MCF 10A (cell line): ENCODE results near the gene ACE. TPM values are rescaled to one million over a fixed set of nuclear protein-coding genes. Genes with fewer than 3 reads are reported as not detected.

Experiments used
- BruUV-seq: library from RNA; stranded (reverse); fragments of 400-500 nt; replicated peaks from 2 replicates; lab custom pipeline; 2021; lab: Mats Ljungman, UMichigan
- CTCF ChIA-PET: fragments of 300-600 bp; sonication (Branson Sonifier 250); formaldehyde crosslinking; extraction: SDS; loops from one replicate; lab custom pipeline; 2021; ENCODE audit warnings: antibody characterized with exemption, inconsistent platforms; lab: Yijun Ruan, JAX
- POLR2A ChIA-PET: fragments of 300-600, 350-650 bp; sonication (Branson Sonifier 250); formaldehyde crosslinking; extraction: SDS; loops from one replicate; lab custom pipeline; 2020; ENCODE audit warnings: antibody characterized with exemption, inconsistent platforms; lab: Yijun Ruan, JAX
- DNase-seq: peaks from one replicate; pipeline ENCODE4 v3.0.0-alpha.2; 2018; ENCODE audit not compliant: unreplicated experiment
- H3K27ac Mint-ChIP-seq: one replicate; pipeline ENCODE4 v1.8.0; 2022; ENCODE audit warnings: mild to moderate bottlenecking, low read depth, mixed read lengths; ENCODE audit not compliant: unreplicated experiment
- H3K27me3 Mint-ChIP-seq: one replicate; pipeline ENCODE4 v1.8.0; 2022; ENCODE audit warnings: mixed read lengths; ENCODE audit not compliant: insufficient read depth, unreplicated experiment
- H3K36me3 Mint-ChIP-seq: one replicate; pipeline ENCODE4 v1.8.0; 2022; ENCODE audit warnings: mild to moderate bottlenecking, moderate library complexity, mixed read lengths; ENCODE audit not compliant: insufficient read depth, unreplicated experiment
- H3K4me1 Mint-ChIP-seq: one replicate; pipeline ENCODE4 v1.8.0; 2022; ENCODE audit warnings: mixed read lengths; ENCODE audit not compliant: insufficient read depth, unreplicated experiment
- H3K4me3 Mint-ChIP-seq: one replicate; pipeline ENCODE4 v1.8.0; 2022; ENCODE audit warnings: mild to moderate bottlenecking, moderate library complexity, mixed read lengths; ENCODE audit not compliant: unreplicated experiment
- H3K9me3 Mint-ChIP-seq: one replicate; pipeline ENCODE4 v1.8.0; 2022; ENCODE audit warnings: mixed read lengths; ENCODE audit not compliant: unreplicated experiment
- intact Hi-C: fragments of 100-400 bp; cut with micrococcal nuclease; formaldehyde crosslinking; loops from 2 replicates; pipeline ENCODE4 v1.14.1; 2022
- total RNA-seq: library from RNA; stranded (reverse); gene quantifications from 2 replicates; pipeline ENCODE4 v1.2.3, GENCODE V29; 2022
- TF ChIP-seq, protein P1 (sequence below): fragments of 200-600 bp; IDR thresholded peaks from one replicate; pipeline ENCODE4 v1.8.0; 2022; ENCODE audit warnings: antibody characterized with exemption, mild to moderate bottlenecking; ENCODE audit not compliant: unreplicated experiment

ACE gene
- total RNA-seq, 1 experiment from 2014 or later: 0.30 TPM

GRCh38 chr17:63445954-63446752, 30.7 kb upstream of the ACE start, which contains the start of gene CYB561:
Gene CYB561, minus strand, starts transcription at chr17:63446306. Its CDS starts 8,759 bp downstream, at chr17:63437547.
- Mint-ChIP-seq H3K27ac (peak within 1 kb of the TSS; percentile 90), H3K36me3 (no peaks in the 10 kb centered on the region), H3K27me3 (no peaks in the 10 kb centered on the region), H3K4me3 (peak within 1 kb of the TSS; percentile 68), H3K9me3 (no peaks in the 10 kb centered on the region), H3K4me1 (peaks cover 16% of the 10 kb centered on the region)
- intact Hi-C loops: loop anchor here (1.0 to 2.0 kb wide), 3 partner anchors 33 to 166 kb away; partner anchors contain the start of gene DCAF7
- TF ChIP-seq, protein P1, sequence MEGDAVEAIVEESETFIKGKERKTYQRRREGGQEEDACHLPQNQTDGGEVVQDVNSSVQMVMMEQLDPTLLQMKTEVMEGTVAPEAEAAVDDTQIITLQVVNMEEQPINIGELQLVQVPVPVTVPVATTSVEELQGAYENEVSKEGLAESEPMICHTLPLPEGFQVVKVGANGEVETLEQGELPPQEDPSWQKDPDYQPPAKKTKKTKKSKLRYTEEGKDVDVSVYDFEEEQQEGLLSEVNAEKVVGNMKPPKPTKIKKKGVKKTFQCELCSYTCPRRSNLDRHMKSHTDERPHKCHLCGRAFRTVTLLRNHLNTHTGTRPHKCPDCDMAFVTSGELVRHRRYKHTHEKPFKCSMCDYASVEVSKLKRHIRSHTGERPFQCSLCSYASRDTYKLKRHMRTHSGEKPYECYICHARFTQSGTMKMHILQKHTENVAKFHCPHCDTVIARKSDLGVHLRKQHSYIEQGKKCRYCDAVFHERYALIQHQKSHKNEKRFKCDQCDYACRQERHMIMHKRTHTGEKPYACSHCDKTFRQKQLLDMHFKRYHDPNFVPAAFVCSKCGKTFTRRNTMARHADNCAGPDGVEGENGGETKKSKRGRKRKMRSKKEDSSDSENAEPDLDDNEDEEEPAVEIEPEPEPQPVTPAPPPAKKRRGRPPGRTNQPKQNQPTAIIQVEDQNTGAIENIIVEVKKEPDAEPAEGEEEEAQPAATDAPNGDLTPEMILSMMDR: peak; percentile 64
- POLR2A ChIA-PET: interaction anchor here (0.7 to 3.7 kb wide), 15 partner anchors 10 to 335 kb away, joined by 3 to 31 read pairs (median 5); partner anchors contain the start of genes DCAF7 and TACO1
- CTCF ChIA-PET: interaction anchor here (0.6 to 6.5 kb wide), 19 partner anchors 8 to 182 kb away, joined by 3 to 62 read pairs (median 3); partner anchors contain the start of gene ACE
- DNase-seq: peak; percentile 70
- no TSS peak for BruUV-seq

GRCh38 chr17:63446753-63447470, 29.9 kb upstream of the ACE start:
- H3K4me3 Mint-ChIP-seq: peak overlapping the region; percentile 68
- H3K9me3 Mint-ChIP-seq: no peaks in the 10 kb centered on the region
- TF ChIP-seq, protein P1: peak; percentile 32
- DNase-seq: peak; percentile 85
- CTCF ChIA-PET: interaction anchor here (0.6 to 6.5 kb wide), 20 partner anchors 9 to 355 kb away, joined by 3 to 62 read pairs (median 4); partner anchors contain the start of gene ACE
- intact Hi-C loops: loop anchor here (1.0 to 2.0 kb wide), 3 partner anchors 32 to 165 kb away; partner anchors contain the start of gene DCAF7
- TSS peak; percentile 72 for BruUV-seq
- POLR2A ChIA-PET: interaction anchor here (0.7 to 3.7 kb wide), 13 partner anchors 11 to 336 kb away, joined by 3 to 31 read pairs (median 6); partner anchors contain the start of genes DCAF7 and TACO1
- H3K36me3 Mint-ChIP-seq: no peaks in the 10 kb centered on the region
- peak overlapping the region; percentile 90 for H3K27ac Mint-ChIP-seq
- no peaks in the 10 kb centered on the region for H3K27me3 Mint-ChIP-seq
- H3K4me1 Mint-ChIP-seq: peaks cover 19% of the 10 kb centered on the region

GRCh38 chr17:63447471-63448009, 29.3 kb upstream of the ACE start:
- no peak for DNase-seq
- TF ChIP-seq, protein P1: no peak
- no peaks in the 10 kb centered on the region for H3K36me3 Mint-ChIP-seq
- H3K4me3 Mint-ChIP-seq: peak overlapping the region; percentile 68
- H3K9me3 Mint-ChIP-seq: no peaks in the 10 kb centered on the region
- intact Hi-C loops: loop anchor here (2.0 kb wide), 1 partner anchor 103 kb away; the partner anchor contains the start of gene DCAF7
- H3K27ac Mint-ChIP-seq: peak overlapping the region; percentile 90
- no peaks in the 10 kb centered on the region for H3K27me3 Mint-ChIP-seq
- CTCF ChIA-PET: interaction anchor here (0.6 to 6.5 kb wide), 15 partner anchors 12 to 355 kb away, joined by 3 to 62 read pairs (median 4); partner anchors contain the start of gene ACE
- POLR2A ChIA-PET: interaction anchor here (1.0 to 2.2 kb wide), 7 partner anchors 13 to 173 kb away, joined by 3 to 25 read pairs (median 6); partner anchors contain the start of gene TACO1
- no TSS peak for BruUV-seq
- peaks cover 18% of the 10 kb centered on the region for H3K4me1 Mint-ChIP-seq
